DOHH2 (cell line): ENCODE results near the gene KLHL36.
"Not testable (repeated sequence)": the region's sequence is repeated elsewhere in the genome, so short reads cannot be mapped to it uniquely, and the experiment has no call there.

Experiments
- H3F3A ChIP-seq: fragments of 200-600 bp; sonication (generic), shearing (Covaris generic); 2 replicates; pipeline ENCODE4 v1.6.0; 2016; ENCODE audit warnings: antibody characterized with exemption, mild to moderate bottlenecking; ENCODE audit not compliant: control insufficient read depth, insufficient read depth
- H3K27ac ChIP-seq: fragments of 200-600 bp; sonication (generic); 2 replicates; pipeline ENCODE4 v1.5.1; 2014; ENCODE audit warnings: low read depth, mild to moderate bottlenecking, low read length, moderate library complexity
- H3K27me3 ChIP-seq: fragments of 200-600 bp; sonication (generic); 2 replicates; pipeline ENCODE4 v1.6.1; 2014; ENCODE audit warnings: mild to moderate bottlenecking, low read length, mixed read lengths; ENCODE audit not compliant: control insufficient read depth
- H3K36me3 ChIP-seq: fragments of 200-600 bp; sonication (generic); 2 replicates; pipeline ENCODE4 v1.6.1; 2014; ENCODE audit warnings: mild to moderate bottlenecking, low read length, moderate library complexity, mixed read lengths; ENCODE audit not compliant: control insufficient read depth
- H3K4me1 ChIP-seq: fragments of 200-600 bp; sonication (generic); 2 replicates; pipeline ENCODE4 v1.6.1; 2014; ENCODE audit warnings: mild to moderate bottlenecking, low read length, mixed read lengths; ENCODE audit not compliant: control insufficient read depth
- H3K4me2 ChIP-seq: fragments of 200-600 bp; sonication (generic); 2 replicates; pipeline ENCODE4 v1.6.0; 2014; ENCODE audit warnings: mild to moderate bottlenecking, low read length, moderate library complexity
- H3K4me3 ChIP-seq: fragments of 200-600 bp; sonication (generic); 2 replicates; pipeline ENCODE4 v1.5.1; 2014; ENCODE audit warnings: mild to moderate bottlenecking, low read length, mixed read lengths
- H3K79me2 ChIP-seq: fragments of 200-600 bp; sonication (generic); 2 replicates; pipeline ENCODE4 v1.6.1; 2014; ENCODE audit warnings: mild to moderate bottlenecking, low read length, mixed read lengths; ENCODE audit not compliant: control insufficient read depth
- H3K9me2 ChIP-seq: fragments of 200-600 bp; sonication (generic); replicated peaks from 2 replicates; pipeline ENCODE4 v1.6.1; 2014; ENCODE audit warnings: mild to moderate bottlenecking, low read length, mixed read lengths; ENCODE audit not compliant: control insufficient read depth
- H3K9me3 ChIP-seq: fragments of 200-600 bp; sonication (generic); 2 replicates; pipeline ENCODE4 v1.6.1; 2014; ENCODE audit warnings: antibody characterized with exemption, low read length, mixed read lengths; ENCODE audit not compliant: control insufficient read depth, insufficient read depth
- H4K20me1 ChIP-seq: fragments of 200-600 bp; sonication (generic); 2 replicates; pipeline ENCODE4 v1.6.0; 2014; ENCODE audit warnings: low read depth, mild to moderate bottlenecking, antibody characterized with exemption, low read length, moderate library complexity; ENCODE audit not compliant: control insufficient read depth, insufficient read depth
- CTCF ChIP-seq: fragments of 200-600 bp; sonication (generic); IDR thresholded peaks from one replicate; pipeline ENCODE4 v1.5.1; 2014; ENCODE audit warnings: antibody characterized with exemption, mild to moderate bottlenecking, low read depth, low read length; ENCODE audit not compliant: poor library complexity, severe bottlenecking
- EZH2phosphoT487 ChIP-seq: fragments of 200-600 bp; sonication (generic); IDR thresholded peaks from 2 replicates; pipeline ENCODE4 v1.6.1; 2017; ENCODE audit warnings: borderline replicate concordance, mild to moderate bottlenecking, antibody characterized with exemption, low read length, moderate library complexity, mixed read lengths

The KLHL36 gene

GRCh38 chr16:84692451-84693214 lies 44.3 kb downstream of the KLHL36 start:
- Histone ChIP-seq H3K4me1 (peaks cover 10% of the 10 kb centered on the region), H3K27ac (no peak overlapping the region), H3K4me3 (no peak overlapping the region), H3F3A (no peaks in the 10 kb centered on the region; the same call in 1 of the 2 replicates), H3K9me3 (peaks cover 11% of the 10 kb centered on the region; the same call in 1 of the 2 replicates), H3K9me2 (no peaks in the 10 kb centered on the region), H3K36me3 (no peaks in the 10 kb centered on the region), H3K79me2 (no peaks in the 10 kb centered on the region), H4K20me1 (no peaks in the 10 kb centered on the region), H3K27me3 (no peaks in the 10 kb centered on the region), H3K4me2 (no peak overlapping the region)
- TF ChIP-seq CTCF (no peak), EZH2phosphoT487 (no peak)

GRCh38 chr16:84693869-84694268 lies 45.6 kb downstream of the KLHL36 start:
- H3K4me2 ChIP-seq, H3K79me2 ChIP-seq, H3K9me2 ChIP-seq, H3K27me3 ChIP-seq, H3K4me3 ChIP-seq, H3K9me3 ChIP-seq, H4K20me1 ChIP-seq, H3K36me3 ChIP-seq, H3K4me1 ChIP-seq, H3F3A ChIP-seq, H3K27ac ChIP-seq: not testable (repeated sequence)

- Histone ChIP-seq H3K4me3 (no peak overlapping the region), H3K36me3 (no peaks in the 10 kb centered on the region), H3K27me3 (no peaks in the 10 kb centered on the region), H3K79me2 (peaks cover 7% of the 10 kb centered on the region), H3K27ac (no peak overlapping the region), H4K20me1 (no peaks in the 10 kb centered on the region), H3K4me1 (peaks cover 10% of the 10 kb centered on the region), H3K9me2 (no peaks in the 10 kb centered on the region), H3F3A (no peaks in the 10 kb centered on the region; the same call in none of the 2 replicates), H3K9me3 (no peaks in the 10 kb centered on the region), H3K4me2 (no peak overlapping the region)
- TF ChIP-seq CTCF (no peak), EZH2phosphoT487 (no peak)
Observed at GRCh38 chr16:84694980-84695379, 46.7 kb downstream of the KLHL36 start.

GRCh38 chr16:84699147-84699711 lies 50.9 kb downstream of the KLHL36 start:
- H3K9me3 ChIP-seq, result no peaks in the 10 kb centered on the region
- H4K20me1 ChIP-seq, result peaks cover 31% of the 10 kb centered on the region
- no peaks in the 10 kb centered on the region for H3K9me2 ChIP-seq
- H3K4me1 ChIP-seq, result peaks cover 35% of the 10 kb centered on the region
- H3K27ac ChIP-seq, result no peak overlapping the region
- H3K4me2 ChIP-seq, result peak overlapping the region; percentile 75
- no peaks in the 10 kb centered on the region; the same call in 1 of the 2 replicates for H3F3A ChIP-seq
- H3K79me2 ChIP-seq, result peaks cover 49% of the 10 kb centered on the region
- TF ChIP-seq EZH2phosphoT487 (no peak), CTCF (no peak)
- H3K4me3 ChIP-seq, result peak overlapping the region; percentile 92
- H3K27me3 ChIP-seq, result no peaks in the 10 kb centered on the region
- peaks cover 21% of the 10 kb centered on the region for H3K36me3 ChIP-seq
